ENCODE results near the gene VTA1. TPM values are rescaled to one million over a fixed set of nuclear protein-coding genes. Genes with fewer than 3 reads are reported as not detected.

The VTA1 gene
- total and polyA plus RNA-seq, 11 donors = 14.3 to 56.6 (median 41.0) TPM

DNA sequence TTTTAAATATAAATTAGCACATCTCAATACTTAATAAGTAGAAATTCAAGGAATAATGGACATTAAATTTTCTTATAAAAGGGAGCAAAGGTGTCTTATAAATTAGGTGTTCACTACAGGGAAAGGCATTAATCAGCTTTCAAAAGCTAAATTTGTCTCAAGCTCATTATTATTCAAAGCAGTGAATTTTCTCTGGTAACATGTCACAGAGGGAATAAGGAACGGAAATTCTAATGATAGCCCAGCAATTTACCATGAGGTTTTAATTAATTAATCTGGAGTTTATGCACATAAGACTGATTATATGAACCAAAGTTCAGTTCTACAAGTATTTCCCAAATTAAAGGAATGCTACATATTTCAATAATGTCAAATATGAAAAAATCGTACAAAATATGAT lies 29.7 kb upstream of the VTA1 start:
- H3K4me3 ChIP-seq = no peak overlapping the region
- no peaks in the 10 kb centered on the region for H3K4me1 ChIP-seq
- no peaks in the 10 kb centered on the region for H3K36me3 ChIP-seq
- no peak for ATAC-seq
- intact Hi-C loops (cut with DNase I) = loop anchor here in 3 of 10 donors (10.0 kb wide), 3 partner anchors 133 to 443 kb away; no protein-coding TSS in a partner anchor
- H3K27me3 ChIP-seq = no peaks in the 10 kb centered on the region
- no peak overlapping the region for H3K27ac ChIP-seq
- WGBS, 4 donors = 75 to 89% (median 83%) methylated on average over 2 of the region's 2 CpGs
- H3K9me3 ChIP-seq = no peaks in the 10 kb centered on the region
- no peak for TF ChIP-seq CTCF (IDR thresholded peaks at IDR 0.05)
- TF ChIP-seq POLR2A (IDR thresholded peaks at IDR 0.05) = no peak
- no peak for DNase-seq

DNA sequence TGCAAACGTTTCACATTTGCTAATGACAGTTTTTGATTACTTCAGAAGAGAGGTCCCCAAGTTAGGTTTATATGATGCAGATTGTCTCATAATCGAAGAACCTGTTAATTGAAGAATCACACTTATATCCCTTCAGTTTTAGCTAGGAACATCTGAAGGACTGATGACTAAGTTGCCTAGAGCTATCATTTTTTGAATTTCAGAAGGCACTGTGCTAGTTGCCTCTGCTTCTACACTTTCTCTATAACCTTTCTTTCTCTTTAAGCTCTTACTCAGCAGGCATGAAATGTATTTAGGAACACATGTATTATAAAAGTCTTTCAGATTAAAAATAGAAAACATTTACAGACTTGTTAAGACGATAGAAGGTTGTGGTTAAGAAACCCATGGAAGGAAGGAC lies 28.7 kb upstream of the VTA1 start:
- no peak overlapping the region for H3K27ac ChIP-seq
- no peaks in the 10 kb centered on the region for H3K4me1 ChIP-seq
- DNase-seq = no peak
- intact Hi-C loops (cut with DNase I) = loop anchor here in 3 of 10 donors (10.0 kb wide), 3 partner anchors 134 to 444 kb away; no protein-coding TSS in a partner anchor
- H3K27me3 ChIP-seq = no peaks in the 10 kb centered on the region
- no peak for TF ChIP-seq POLR2A (IDR thresholded peaks at IDR 0.05)
- TF ChIP-seq CTCF (IDR thresholded peaks at IDR 0.05) = no peak
- no peaks in the 10 kb centered on the region for H3K36me3 ChIP-seq
- no peak overlapping the region for H3K4me3 ChIP-seq
- WGBS, 4 donors = 70 to 76% (median 74%) methylated on average over 3 of the region's 3 CpGs
- ATAC-seq = no peak
- H3K9me3 ChIP-seq = no peaks in the 10 kb centered on the region

DNA sequence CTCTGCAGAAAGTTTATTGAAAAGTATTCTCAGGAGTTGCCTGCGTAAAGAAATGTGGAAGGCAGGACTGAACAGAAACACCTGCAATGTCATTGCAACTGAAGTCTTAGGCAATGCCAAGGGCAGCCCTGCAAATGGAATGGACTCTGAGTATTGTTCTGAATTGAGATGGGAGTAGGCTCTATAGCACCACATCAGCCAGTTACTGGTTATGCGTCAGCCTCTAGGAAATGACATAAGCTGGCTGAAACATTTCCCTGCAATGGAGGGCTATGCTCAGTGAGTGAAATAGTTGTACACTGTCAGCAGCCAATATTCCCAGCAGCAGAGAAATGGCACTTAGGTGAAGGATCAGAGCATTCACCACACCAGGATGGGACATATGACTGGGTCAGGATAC lies 28.1 kb upstream of the VTA1 start:
- Histone ChIP-seq H3K27ac (no peak overlapping the region), H3K36me3 (no peaks in the 10 kb centered on the region), H3K4me1 (no peaks in the 10 kb centered on the region), H3K27me3 (no peaks in the 10 kb centered on the region), H3K4me3 (no peak overlapping the region), H3K9me3 (no peaks in the 10 kb centered on the region)
- DNase-seq (no peak), ATAC-seq (no peak)
- intact Hi-C loops (cut with DNase I) = loop anchor here in 3 of 10 donors (10.0 kb wide), 3 partner anchors 134 to 444 kb away; no protein-coding TSS in a partner anchor
- no peak for TF ChIP-seq CTCF (IDR thresholded peaks at IDR 0.05)
- TF ChIP-seq POLR2A (IDR thresholded peaks at IDR 0.05) = no peak
- 70 to 82% (median 79%) methylated on average over 2 of the region's 2 CpGs for WGBS, 4 donors

DNA sequence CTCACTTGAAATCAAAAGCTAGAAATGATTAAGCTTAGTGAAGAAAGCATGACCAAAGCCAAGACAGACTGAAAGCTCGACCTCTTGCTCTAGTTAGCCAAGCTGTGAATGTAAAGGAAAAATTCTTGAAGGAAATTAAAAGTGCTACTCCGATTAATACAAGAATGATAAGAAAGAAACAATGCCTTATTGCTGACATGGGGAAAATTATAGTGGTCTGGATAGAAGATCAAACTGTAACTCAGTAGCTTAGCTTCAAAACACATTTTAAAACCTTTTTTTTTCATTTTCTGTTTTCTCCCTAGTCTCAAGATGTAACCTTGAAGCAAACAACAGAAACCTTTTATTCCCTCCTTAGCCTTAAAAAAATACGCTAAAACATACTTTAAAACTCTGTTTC lies 25.7 kb upstream of the VTA1 start:
- WGBS, 4 donors = 74 to 80% (median 79%) methylated on average over 3 of the region's 3 CpGs
- no peak for ATAC-seq

More for the DNA sequence above, 25.7 kb upstream of the VTA1 start:
- no peak for TF ChIP-seq POLR2A (IDR thresholded peaks at IDR 0.05)
- no peak for TF ChIP-seq CTCF (IDR thresholded peaks at IDR 0.05)
- Histone ChIP-seq H3K4me1 (no peaks in the 10 kb centered on the region), H3K9me3 (no peaks in the 10 kb centered on the region), H3K27ac (no peak overlapping the region), H3K36me3 (no peaks in the 10 kb centered on the region), H3K27me3 (no peaks in the 10 kb centered on the region), H3K4me3 (no peak overlapping the region)
- DNase-seq = no peak
- intact Hi-C loops (cut with DNase I) = no loop called here
